ENCODE data around the gene ASPRV1. TPM values are rescaled to one million over a fixed set of nuclear protein-coding genes. Genes with fewer than 3 reads are reported as not detected.

ASPRV1 gene
- total RNA-seq, 1 donor from 2014 or later, result 0.63 TPM

- H3K27me3 ChIP-seq (ENCODE audit: low read depth), result no peaks in the 10 kb centered on the region
- intact Hi-C loops (cut with micrococcal nuclease), result no loop called here
- H3K4me3 ChIP-seq, result no peak overlapping the region
- peaks cover 32% of the 10 kb centered on the region for H3K36me3 ChIP-seq
- TF ChIP-seq CTCF (IDR thresholded peaks at IDR 0.05; ENCODE audit: borderline replicate concordance), result no peak
- DNase-seq, result no peak
- peak overlapping the region; percentile 56 for H3K27ac ChIP-seq (replicated peaks)
- no peaks in the 10 kb centered on the region for H3K9me3 ChIP-seq (replicated peaks)
- peaks cover 51% of the 10 kb centered on the region for H3K4me1 ChIP-seq
Observed at GRCh38 chr2:69917852-69918251, 43.6 kb downstream of the ASPRV1 start.

GRCh38 chr2:69916106-69916505, 45.3 kb downstream of the ASPRV1 start:
- Histone ChIP-seq H3K4me3 (peak overlapping the region; percentile 92), H3K27ac (replicated peaks) (no peak overlapping the region), H3K9me3 (replicated peaks) (no peaks in the 10 kb centered on the region), H3K27me3 (ENCODE audit: low read depth) (no peaks in the 10 kb centered on the region), H3K36me3 (peaks cover 20% of the 10 kb centered on the region), H3K4me1 (peaks cover 58% of the 10 kb centered on the region)
- no peak for DNase-seq
- TF ChIP-seq CTCF (IDR thresholded peaks at IDR 0.05; ENCODE audit: borderline replicate concordance), result no peak
- intact Hi-C loops (cut with micrococcal nuclease), result no loop called here

GRCh38 chr2:69914950-69915945, 46.2 kb downstream of the ASPRV1 start, which contains the start of gene MXD1:
TSS of gene MXD1 (plus strand) at chr2:69915109. CDS start at chr2:69915331, 222 bp downstream.
- DNase-seq, result peak; percentile 100
- Histone ChIP-seq H3K4me1 (peaks cover 58% of the 10 kb centered on the region), H3K4me3 (peak within 1 kb of the TSS; percentile 92), H3K27me3 (ENCODE audit: low read depth) (no peaks in the 10 kb centered on the region), H3K9me3 (replicated peaks) (no peaks in the 10 kb centered on the region), H3K27ac (replicated peaks) (peak within 1 kb of the TSS; percentile 96), H3K36me3 (peaks cover 23% of the 10 kb centered on the region)
- no peak for TF ChIP-seq CTCF (IDR thresholded peaks at IDR 0.05; ENCODE audit: borderline replicate concordance)
- intact Hi-C loops (cut with micrococcal nuclease), result loop anchor here (5.0 kb wide), 2 partner anchors 157 to 227 kb away; no protein-coding TSS in a partner anchor

- Histone ChIP-seq H3K36me3 (peaks cover 28% of the 10 kb centered on the region), H3K4me3 (peak overlapping the region; percentile 92), H3K27me3 (ENCODE audit: low read depth) (no peaks in the 10 kb centered on the region), H3K27ac (replicated peaks) (peak overlapping the region; percentile 96), H3K4me1 (peaks cover 58% of the 10 kb centered on the region), H3K9me3 (replicated peaks) (no peaks in the 10 kb centered on the region)
- no peak for DNase-seq
- intact Hi-C loops (cut with micrococcal nuclease), result loop anchor here (5.0 kb wide), 2 partner anchors 158 to 228 kb away; no protein-coding TSS in a partner anchor
- TF ChIP-seq CTCF (IDR thresholded peaks at IDR 0.05; ENCODE audit: borderline replicate concordance), result no peak
Observed at GRCh38 chr2:69914164-69914949, 47.1 kb downstream of the ASPRV1 start.

GRCh38 chr2:69911985-69912563, 49.4 kb downstream of the ASPRV1 start:
- intact Hi-C loops (cut with micrococcal nuclease), result loop anchor here (5.0 kb wide), 2 partner anchors 160 to 230 kb away; no protein-coding TSS in a partner anchor
- peaks cover 46% of the 10 kb centered on the region for H3K36me3 ChIP-seq
- H3K27ac ChIP-seq (replicated peaks), result peak overlapping the region; percentile 43
- TF ChIP-seq CTCF (IDR thresholded peaks at IDR 0.05; ENCODE audit: borderline replicate concordance), result peak; percentile 72
- no peaks in the 10 kb centered on the region for H3K9me3 ChIP-seq (replicated peaks)
- H3K4me3 ChIP-seq, result no peak overlapping the region
- DNase-seq, result no peak
- H3K4me1 ChIP-seq, result peaks cover 41% of the 10 kb centered on the region
- H3K27me3 ChIP-seq (ENCODE audit: low read depth), result no peaks in the 10 kb centered on the region
